Endothelial cell of umbilical vein (primary cell): ENCODE results near the gene STK32A. TPM values are rescaled to one million over a fixed set of nuclear protein-coding genes. Genes with fewer than 3 reads are reported as not detected.

Source experiments
- BruUV-seq: library from RNA; stranded (reverse); fragments of 400-500 nt; replicated peaks from 2 replicates; lab custom pipeline; 2021; lab: Mats Ljungman, UMichigan
- CTCF ChIA-PET: fragments of 300-600, 350-600 bp; sonication (Branson Sonifier 250); formaldehyde crosslinking; loops from one replicate; lab custom pipeline; 2021; ENCODE audit warnings: antibody characterized with exemption, inconsistent platforms; lab: Charles Lee
- POLR2A ChIA-PET: fragments of 300-600, 350-600 bp; sonication (Branson Sonifier 250); formaldehyde crosslinking; loops from one replicate; lab custom pipeline; 2021; ENCODE audit warnings: antibody characterized with exemption, inconsistent platforms; lab: Charles Lee
- DNase-seq: peaks from one replicate; pipeline ENCODE4 v3.0.0-alpha.2; 2011; ENCODE audit warnings: low read depth, low spot score
- FAIRE-seq: peaks from 2 replicates; lab custom pipeline; 2011; peaks lifted over from hg19 to GRCh38; lab: Jason Lieb, UNC
- H2AFZ ChIP-seq: 2 replicates; pipeline ENCODE4 v1.6.0; 2012; ENCODE audit warnings: low read depth, low read length, control low read depth, inconsistent platforms
- H3K27ac ChIP-seq: 2 replicates; pipeline ENCODE4 v1.5.1; 2011; ENCODE audit warnings: low read depth, mild to moderate bottlenecking, control low read depth, low read length, moderate library complexity; ENCODE audit not compliant: insufficient read depth
- H3K27me3 ChIP-seq, 2 experiments: 2 replicates each; pipeline versions ENCODE4 v1.6.0 to v1.6.1; 2011; ENCODE audit warnings: low read length in 2 of 2, mixed read lengths in 1 of 2; ENCODE audit not compliant: control insufficient read depth in 2 of 2, insufficient read depth in 2 of 2
- H3K36me3 ChIP-seq, 2 experiments: 2 replicates in 1 of 2; 3 replicates in 1 of 2; pipeline ENCODE4 v1.5.1; 2011; ENCODE audit warnings: low read length in 2 of 2, mild to moderate bottlenecking in 1 of 2, moderate library complexity in 1 of 2; ENCODE audit not compliant: control insufficient read depth in 2 of 2, insufficient read depth in 2 of 2; ENCODE audit errors: extremely low read depth in 1 of 2
- H3K4me1 ChIP-seq: 3 replicates; pipeline ENCODE4 v1.5.1; 2011; ENCODE audit warnings: mild to moderate bottlenecking, low read length; ENCODE audit not compliant: control insufficient read depth, insufficient read depth; ENCODE audit errors: extremely low read depth
- H3K4me2 ChIP-seq: 2 replicates; pipeline ENCODE4 v1.6.1; 2011; ENCODE audit warnings: low read length, control low read depth, mixed read lengths; ENCODE audit not compliant: insufficient read depth
- H3K4me3 ChIP-seq, 3 experiments: fragments of 200-600 bp in 1 of 3; sonication (generic), shearing (Covaris generic) in 1 of 3; replicated peaks in 1 of 3; 2 replicates each; pipeline ENCODE4 v1.5.1; 2011 to 2016; ENCODE audit warnings: control low read depth in 3 of 3, low read length in 3 of 3, mild to moderate bottlenecking in 2 of 3, inconsistent platforms in 1 of 3, low read depth in 1 of 3, moderate library complexity in 1 of 3; ENCODE audit not compliant: insufficient read depth in 1 of 3
- H3K79me2 ChIP-seq: 2 replicates; pipeline ENCODE4 v1.6.0; 2012; ENCODE audit warnings: low read length, inconsistent platforms; ENCODE audit not compliant: control insufficient read depth, insufficient read depth
- H3K9ac ChIP-seq: replicated peaks from 2 replicates; pipeline ENCODE3; 2011; ENCODE audit warnings: low read length, control low read depth; ENCODE audit not compliant: insufficient read depth; ENCODE audit errors: extremely low read depth
- H3K9me1 ChIP-seq: replicated peaks from 3 replicates; pipeline ENCODE4 v1.6.0; 2011; ENCODE audit warnings: mild to moderate bottlenecking, low read length; ENCODE audit not compliant: control insufficient read depth, insufficient read depth; ENCODE audit errors: extremely low read depth
- H3K9me3 ChIP-seq: replicated peaks from 2 replicates; pipeline ENCODE4 v1.5.1; 2012; ENCODE audit warnings: low read length, inconsistent platforms; ENCODE audit not compliant: control insufficient read depth, insufficient read depth
- H4K20me1 ChIP-seq: replicated peaks from 2 replicates; pipeline ENCODE3; 2011; ENCODE audit warnings: mild to moderate bottlenecking, low read length; ENCODE audit not compliant: control insufficient read depth, insufficient read depth; ENCODE audit errors: extremely low read depth
- CTCF ChIP-seq, 2 donors: IDR thresholded peaks; 1 replicate in 1 of 2; 2 replicates in 1 of 2; pipeline ENCODE4 v1.5.1; 2011; ENCODE audit warnings: low read length in 2 of 2, mild to moderate bottlenecking in 2 of 2, moderate library complexity in 2 of 2, control low read depth in 1 of 2, inconsistent platforms in 1 of 2, low read depth in 1 of 2; ENCODE audit not compliant: insufficient read depth in 1 of 2; ENCODE audit errors: extremely low read depth in 1 of 2
- EZH2 ChIP-seq: IDR thresholded peaks from 2 replicates; pipeline ENCODE4 v1.6.1; 2012; ENCODE audit warnings: borderline replicate concordance, low read depth, mild to moderate bottlenecking, moderate library complexity, low read length, inconsistent platforms; ENCODE audit not compliant: severe bottlenecking
- FOS ChIP-seq: IDR thresholded peaks from 2 replicates; pipeline ENCODE4 v1.6.1; 2011; ENCODE audit warnings: mild to moderate bottlenecking, low read length, moderate library complexity, borderline replicate concordance; ENCODE audit not compliant: insufficient read depth
- GATA2 ChIP-seq: IDR thresholded peaks from 2 replicates; pipeline ENCODE4 v1.7.0; 2011; ENCODE audit warnings: low read depth, mild to moderate bottlenecking, moderate library complexity, mixed read lengths, low read length; ENCODE audit not compliant: insufficient read length, insufficient read depth
- JUN ChIP-seq: IDR thresholded peaks from 2 replicates; pipeline ENCODE4 v1.6.1; 2011; ENCODE audit warnings: borderline replicate concordance, low read depth; ENCODE audit not compliant: insufficient read length, insufficient read depth
- MAX ChIP-seq: IDR thresholded peaks from 2 replicates; pipeline ENCODE4 v1.6.1; 2011; ENCODE audit not compliant: insufficient read depth, insufficient read length
- MYC ChIP-seq: IDR thresholded peaks from one replicate; pipeline ENCODE4 v1.6.1; 2011; ENCODE audit warnings: mild to moderate bottlenecking, low read depth, low read length
- POLR2A ChIP-seq: IDR thresholded peaks from 2 replicates; pipeline ENCODE4 v1.6.1; 2012; ENCODE audit warnings: low read depth, mild to moderate bottlenecking, control low read depth, low read length
- POLR2AphosphoS5 ChIP-seq: IDR thresholded peaks from 2 replicates; pipeline ENCODE4 v1.6.1; 2012; ENCODE audit warnings: low read depth, mild to moderate bottlenecking, control low read depth, low read length, moderate library complexity; ENCODE audit not compliant: insufficient read depth
- dilution Hi-C: fragments of 300-500 bp; cut with MboI; formaldehyde crosslinking; loops from one replicate; pipeline ENCODE4 v1.15.0; 2019; ENCODE audit warnings: low sequenced_read_pairs; ENCODE audit not compliant: extremely low pct_ligation_motif_present
- intact Hi-C: fragments of 100-400 bp; cut with micrococcal nuclease; formaldehyde crosslinking; loops from one replicate; pipeline ENCODE4 v1.10.0; 2022
- polyA plus RNA-seq, 4 experiments: library from polyadenylated mRNA; depleted of rRNA in 3 of 4; stranded (reverse) in 3 of 4; unstranded in 1 of 4; fragments of >200 nt; gene quantifications; 2 replicates each; pipeline versions ENCODE4 v1.2.1 to v1.2.3, GENCODE V29; 2011 to 2012; ENCODE audit warnings: missing spikeins in 1 of 4
- total RNA-seq: library from RNA; stranded (reverse); gene quantifications from 2 replicates; pipeline ENCODE4 v1.2.3, GENCODE V29; 2021

STK32A gene
- total and polyA plus RNA-seq, 2 donors (not counting 3 experiments of a cell fraction or from before 2014, with no cell fraction given) = not detected

DNA sequence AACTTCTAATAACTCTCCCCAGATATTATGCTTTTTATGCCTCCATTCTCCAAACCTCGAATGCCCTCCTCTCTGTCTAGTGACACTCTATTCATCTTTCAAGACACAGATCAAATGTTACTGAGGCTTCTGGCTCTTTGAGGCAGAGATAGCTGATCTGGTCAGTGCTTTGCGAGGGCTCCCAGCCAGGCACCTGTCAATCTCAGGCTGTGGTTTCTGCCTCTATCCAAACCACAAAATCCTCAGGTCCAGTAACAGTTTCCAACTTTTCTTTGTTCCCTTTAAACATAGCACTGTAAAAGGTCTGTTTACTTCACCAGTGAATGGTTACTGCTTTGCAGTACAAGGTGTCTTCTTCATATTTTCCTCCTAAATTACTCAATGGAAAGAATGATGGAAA is 11.5 kb upstream of the STK32A start:
- no TSS peak for BruUV-seq
- no peak overlapping the region for H3K4me3 ChIP-seq
- H3K9me1 ChIP-seq = no peaks in the 10 kb centered on the region
- DNase-seq (no peak), FAIRE-seq (no peak)
- no peaks in the 10 kb centered on the region for H4K20me1 ChIP-seq
- H3K27me3 ChIP-seq = peaks cover 4% of the 10 kb centered on the region in 2 experiments
- H3K27ac ChIP-seq = no peak overlapping the region
- no peaks in the 10 kb centered on the region for H3K9me3 ChIP-seq
- intact Hi-C loops (no loop called here), dilution Hi-C loops (no loop called here)
- TF ChIP-seq EZH2 = no peak
- TF ChIP-seq JUN = no peak
- no peak for TF ChIP-seq MYC
- TF ChIP-seq FOS = no peak
- TF ChIP-seq MAX = no peak
- TF ChIP-seq GATA2 = no peak
- TF ChIP-seq POLR2A = no peak
- TF ChIP-seq CTCF (IDR thresholded peaks at IDR 0.05; ENCODE audit: extremely low read depth in 1 of 2, insufficient read depth in 1 of 2, low read depth in 1 of 2, low read length in 2 of 2) = no peak
- TF ChIP-seq POLR2AphosphoS5 = no peak
- POLR2A ChIA-PET = no interaction called here
- no peak overlapping the region for H2AFZ ChIP-seq
- H3K4me1 ChIP-seq = no peaks in the 10 kb centered on the region
- H3K9ac ChIP-seq = no peak overlapping the region
- no peaks in the 10 kb centered on the region for H3K79me2 ChIP-seq
- CTCF ChIA-PET = interaction anchor here (1.0 to 6.1 kb wide), 15 partner anchors 12 to 355 kb away, joined by 3 to 234 read pairs (median 5); partner anchors contain the start of gene STK32A
- no peak overlapping the region for H3K4me2 ChIP-seq
- H3K36me3 ChIP-seq = no peaks in the 10 kb centered on the region
